Esophagus mucosa (tissue), 1 donor: ENCODE results near the gene GNG13. TPM values are rescaled to one million over a fixed set of nuclear protein-coding genes. Genes with fewer than 3 reads are reported as not detected.

Source experiments
- ATAC-seq: fragments of 200-7000 bp; cut with Tn5 transposase; one replicate; pipeline ENCODE4 v1.9.1; 2020
- total RNA-seq: library from RNA; stranded (reverse); gene quantifications from one replicate; pipeline ENCODE4 v1.2.4, GENCODE V29; 2023
- donor health status: DM: yes; HTN: yes; CAD: no.

GNG13 gene
- total RNA-seq, 1 donor from 2014 or later = not detected

DNA sequence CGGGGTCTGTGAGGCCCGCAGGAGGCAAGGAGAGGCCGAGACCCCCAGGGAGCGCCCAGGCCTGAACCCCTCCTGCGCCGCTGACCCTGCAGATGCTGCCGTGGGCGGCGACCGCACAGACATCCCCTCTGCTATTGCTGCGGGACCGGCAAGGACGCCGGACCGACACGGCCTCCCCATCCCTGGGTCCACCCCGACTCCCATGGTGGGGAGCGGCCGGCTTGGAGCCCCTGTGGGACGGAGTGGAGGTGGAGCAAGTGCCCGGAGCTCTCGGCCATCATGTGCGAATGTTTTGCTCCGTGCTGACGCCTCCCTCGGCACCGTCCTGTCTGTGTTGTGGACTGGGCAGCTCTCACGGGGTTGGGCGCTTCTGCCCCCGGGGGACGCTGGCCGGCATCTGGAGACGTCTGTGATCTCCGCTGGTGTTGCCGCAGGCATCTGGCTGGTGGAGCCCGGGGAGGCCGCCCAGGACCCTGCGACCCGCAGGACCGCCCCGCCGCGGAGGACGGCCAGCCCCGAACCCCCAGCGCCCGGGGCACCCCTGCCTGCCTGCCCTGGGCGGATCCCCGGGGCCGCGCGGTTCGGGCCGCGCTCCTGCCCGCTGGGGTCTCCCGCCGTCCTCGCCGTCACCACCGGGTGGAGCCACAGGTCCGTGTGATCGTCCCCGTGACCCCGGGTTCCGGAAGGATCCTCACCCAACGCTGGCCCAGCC, 12.8 kb upstream of the GNG13 start:
- no peak for ATAC-seq

DNA sequence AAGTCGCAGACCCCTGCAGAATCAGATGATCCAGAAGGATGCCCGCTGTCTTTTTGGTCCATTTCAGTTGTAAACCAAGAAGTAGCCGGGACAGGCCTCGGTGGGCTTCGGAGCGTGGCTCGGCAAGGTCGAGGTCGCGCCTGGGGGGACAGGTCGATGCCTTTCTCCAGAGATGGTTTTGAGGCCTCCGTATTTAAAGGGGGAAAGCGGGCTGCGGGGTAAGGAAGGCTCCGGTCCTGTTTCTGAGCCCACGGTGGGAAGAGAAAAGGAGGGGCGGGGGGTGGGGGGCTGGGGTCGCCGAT, 7.5 kb upstream of the GNG13 start:
- no peak for ATAC-seq

DNA sequence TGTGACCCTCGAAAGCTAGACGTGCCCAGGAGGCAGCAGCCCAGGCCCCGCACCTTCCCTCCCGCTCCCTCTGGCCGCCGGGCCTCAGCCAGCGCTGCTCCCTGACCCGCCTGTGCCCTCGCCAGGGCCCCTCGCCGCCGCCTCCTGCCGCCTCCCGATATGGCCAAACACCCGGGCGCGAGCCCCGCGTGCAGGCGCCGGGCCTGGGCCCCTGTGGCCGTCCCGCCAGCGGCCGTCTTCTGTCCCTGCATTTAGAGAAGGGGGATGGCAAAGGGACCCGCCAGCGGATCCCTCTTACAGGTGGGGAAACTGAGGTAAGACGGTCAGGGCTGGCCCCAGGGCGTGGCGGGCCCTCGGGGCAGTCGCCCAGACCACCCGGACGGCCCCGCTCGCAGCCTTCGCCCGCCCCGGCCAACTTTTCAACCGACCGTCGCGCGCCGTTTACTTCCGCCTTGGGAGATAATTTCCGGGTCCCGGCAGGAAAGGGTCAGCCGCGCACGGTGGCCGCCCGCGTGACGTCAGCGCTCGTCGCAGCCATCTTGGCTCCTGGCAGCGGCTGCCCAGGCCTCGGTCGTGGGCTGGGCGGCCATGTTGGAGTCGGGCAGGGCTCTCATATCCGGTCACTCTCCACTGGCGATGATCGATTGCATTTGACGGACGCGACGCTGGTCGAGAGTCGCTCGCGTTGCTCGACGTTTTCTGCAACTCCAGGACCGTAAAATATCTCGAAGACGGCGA, 7.0 kb upstream of the GNG13 start:
- ATAC-seq = peak; percentile 93

DNA sequence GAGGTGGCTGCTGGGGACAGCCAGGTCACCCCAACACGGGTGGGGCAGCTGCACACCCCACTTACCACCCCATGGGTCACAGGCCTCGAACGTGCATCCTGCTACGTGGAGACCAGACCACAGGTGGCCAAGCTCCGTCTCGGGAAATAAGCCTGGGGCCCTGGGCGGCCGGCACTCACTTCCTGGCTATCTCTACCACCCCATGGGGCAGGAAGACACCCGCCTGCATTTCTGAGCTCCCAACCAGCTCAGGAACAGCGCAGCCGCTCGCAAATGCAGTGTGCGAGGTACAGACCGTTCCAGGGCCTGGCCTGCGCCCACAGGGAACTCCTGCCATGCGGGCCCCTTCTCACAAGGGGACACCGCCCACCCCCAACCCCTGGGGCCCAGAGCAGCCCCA, 4.9 kb upstream of the GNG13 start:
- ATAC-seq = no peak

DNA sequence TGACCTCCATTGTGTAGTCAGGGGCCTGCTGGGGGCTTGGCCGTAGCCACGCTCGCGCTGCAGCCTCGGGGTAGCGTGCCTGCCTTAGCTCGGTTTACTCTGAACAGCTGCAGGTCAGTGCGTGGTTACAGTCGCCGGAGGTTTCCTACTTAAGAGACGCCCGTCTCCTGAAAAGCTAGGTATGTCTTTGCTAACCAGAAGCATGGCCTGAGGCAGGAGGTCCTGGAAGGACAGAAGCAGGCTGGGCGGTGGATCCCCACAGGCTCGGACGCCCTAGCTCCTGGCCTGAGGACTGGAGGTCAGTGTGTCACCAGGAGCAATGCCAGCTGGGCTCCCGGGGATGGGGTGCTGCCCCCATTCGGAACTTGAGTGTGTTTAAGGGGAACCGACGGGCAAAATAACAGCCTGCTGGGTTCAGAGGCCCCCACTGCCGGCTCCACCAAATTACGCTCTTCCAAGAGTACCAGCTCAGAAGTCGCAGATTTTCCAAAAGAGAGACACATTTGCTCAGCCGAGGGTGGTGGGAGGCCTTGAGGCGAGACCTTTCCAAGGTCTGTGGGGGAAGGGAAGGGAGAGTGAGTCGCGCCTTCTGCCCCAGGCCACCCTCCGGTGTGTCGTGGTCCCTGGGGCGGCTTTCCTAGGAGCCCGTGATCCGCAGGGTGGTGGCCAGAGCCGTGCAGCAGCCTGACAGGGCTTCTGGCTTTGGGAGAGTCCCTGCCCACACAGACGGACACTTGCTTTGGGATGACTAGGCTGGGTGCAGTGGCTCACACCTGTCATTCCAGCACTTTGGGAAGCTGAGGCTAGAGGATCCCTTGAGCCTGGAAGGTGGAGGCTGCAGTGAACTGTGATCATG, 3.9 kb upstream of the GNG13 start:
- ATAC-seq = no peak

DNA sequence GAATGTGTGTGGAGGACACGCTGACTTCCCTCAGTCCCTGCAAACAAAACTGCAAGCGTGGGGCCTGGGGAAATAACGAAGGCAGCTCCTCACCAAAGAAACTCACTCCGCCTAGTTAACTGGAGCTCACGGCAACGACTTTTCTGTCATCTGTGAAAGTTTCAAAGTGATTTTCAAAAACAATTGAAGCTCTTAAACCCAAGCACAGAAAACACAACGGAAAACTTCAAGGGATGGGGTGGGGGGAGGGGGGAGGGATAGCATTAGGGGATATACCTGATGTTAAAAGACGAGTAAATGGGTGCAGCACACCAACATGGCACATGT, 3.2 kb upstream of the GNG13 start:
- no peak for ATAC-seq

DNA sequence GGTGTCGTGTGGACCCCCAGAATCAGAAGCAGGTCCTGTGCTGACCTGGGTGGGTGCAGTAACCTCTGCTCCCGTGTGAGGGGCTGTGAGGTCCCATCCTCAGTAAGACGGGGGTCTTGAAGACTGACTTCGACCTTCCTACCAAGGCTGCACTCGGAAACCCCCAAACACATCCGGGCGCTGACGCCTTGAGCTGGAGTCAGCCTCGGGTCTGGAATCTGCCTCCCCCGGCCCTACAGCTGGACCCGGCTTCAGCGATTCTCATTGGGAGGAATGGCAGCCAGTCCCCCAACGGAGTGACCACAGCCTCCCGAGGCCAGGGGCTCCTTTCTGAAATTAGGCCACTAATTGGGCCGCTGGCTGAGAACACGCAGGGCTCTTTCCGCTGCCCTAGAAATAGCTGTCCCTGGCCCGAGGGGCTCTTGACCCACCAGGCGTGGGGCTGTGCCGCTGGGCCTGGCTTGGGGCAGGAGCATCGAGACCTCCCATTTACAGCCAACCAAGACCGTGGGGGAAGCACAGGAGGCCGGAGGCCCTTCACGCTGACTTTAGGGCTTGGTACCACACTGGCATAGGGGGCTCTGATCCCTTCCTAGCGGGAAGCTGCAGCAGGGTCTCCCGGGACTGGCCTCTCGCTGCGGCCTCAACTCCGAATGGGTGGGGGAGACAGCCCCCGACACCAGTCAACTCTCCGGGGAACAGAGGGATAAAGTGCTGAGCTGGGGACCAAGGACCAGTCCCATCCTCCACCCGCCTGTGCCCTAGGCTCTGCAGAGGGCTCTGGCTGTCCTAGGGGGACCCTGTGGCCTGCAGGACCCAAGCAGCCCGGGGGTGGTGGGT, 2.6 kb upstream of the GNG13 start:
- ATAC-seq = no peak

DNA sequence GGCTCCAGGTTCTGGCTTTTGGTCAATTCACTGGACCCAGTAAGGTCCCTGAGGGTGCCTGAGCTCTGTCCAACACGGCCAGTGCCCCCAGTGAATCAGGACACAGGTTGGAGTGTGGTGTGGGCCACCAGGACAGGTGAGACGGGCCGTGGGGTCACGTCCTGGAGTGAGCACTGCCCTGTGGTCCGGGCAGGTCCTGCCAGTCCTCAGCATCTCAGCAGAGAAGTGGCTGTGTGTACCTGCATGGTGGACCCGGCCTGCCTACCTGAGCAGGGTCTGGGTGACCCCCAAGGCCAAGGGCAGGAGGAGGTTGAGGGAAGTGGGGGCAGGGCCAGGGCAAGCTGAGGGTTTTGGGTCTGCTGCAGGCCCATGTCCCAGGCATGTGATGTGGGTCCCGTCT, 1.9 kb upstream of the GNG13 start:
- no peak for ATAC-seq

DNA sequence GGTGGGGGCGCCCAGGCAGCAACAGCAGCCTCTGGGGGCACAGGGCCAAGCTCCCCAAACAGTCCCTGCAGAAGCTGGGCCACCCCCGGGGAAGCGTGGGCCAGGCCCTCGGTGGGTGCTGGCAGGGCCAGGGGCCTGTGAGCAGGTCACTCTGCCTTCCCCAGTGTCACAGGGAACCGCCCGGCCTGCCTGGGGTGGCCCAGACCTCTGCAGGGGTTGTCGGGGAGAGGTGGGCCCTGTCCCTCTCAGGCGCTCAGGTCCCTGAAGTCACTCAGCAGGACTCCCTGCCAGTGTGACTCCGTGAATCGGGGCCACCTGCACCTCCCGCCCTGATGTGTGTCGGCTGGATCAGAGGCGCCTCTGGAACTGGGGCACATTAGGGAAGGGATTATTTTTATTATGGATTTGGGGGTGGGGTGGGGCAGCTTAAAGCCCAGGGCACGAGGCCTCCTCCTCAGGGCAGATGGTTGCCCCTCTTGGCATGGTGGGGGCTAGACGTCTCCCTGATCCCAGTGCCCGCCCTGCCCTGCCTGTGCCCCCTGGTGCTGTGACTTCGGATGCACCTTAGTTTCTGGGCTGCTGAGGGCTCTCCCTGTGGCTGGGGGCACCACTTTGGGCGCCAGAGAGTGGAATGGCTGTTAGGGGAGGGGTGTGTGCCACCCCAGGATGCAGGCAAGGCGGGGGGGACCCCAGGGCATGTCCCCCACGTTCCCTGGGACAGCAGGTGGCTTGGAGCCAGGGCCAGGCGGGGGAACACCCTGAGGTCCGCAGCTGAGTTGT, 1.2 kb upstream of the GNG13 start:
- ATAC-seq = no peak

DNA sequence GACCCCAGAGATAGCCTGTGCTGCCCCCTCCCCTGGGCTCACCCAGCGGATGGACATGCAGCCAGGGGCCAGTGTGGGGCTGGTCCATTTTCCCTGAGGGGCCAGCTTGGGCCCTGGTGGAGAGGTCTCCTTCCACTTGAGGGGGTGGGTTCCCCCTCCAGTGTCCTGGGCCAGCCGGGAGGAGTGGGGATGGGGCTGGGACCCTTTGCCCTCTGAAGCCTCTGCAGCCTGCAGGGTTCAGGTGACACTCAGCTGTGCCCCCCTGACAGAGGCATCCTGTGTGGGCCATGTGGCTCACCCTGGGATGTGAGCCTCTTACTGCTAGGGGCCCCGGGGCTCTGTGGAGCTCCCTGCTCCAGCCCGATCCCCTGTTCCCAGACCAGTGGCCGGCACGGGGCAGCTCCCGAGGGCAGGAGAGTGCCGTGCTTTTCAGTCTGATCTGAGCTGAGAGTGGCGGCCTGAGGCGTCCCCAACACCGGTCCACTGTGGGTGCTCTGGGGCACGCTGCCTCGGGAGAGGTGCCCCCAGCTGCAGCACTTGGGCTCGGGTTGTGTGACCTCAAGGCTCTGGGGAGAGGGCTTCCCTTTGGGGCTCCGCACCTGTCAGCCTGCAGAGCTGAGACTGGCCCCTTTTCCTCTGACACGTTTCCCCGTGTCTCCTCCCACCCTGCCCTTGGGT, 439 bp upstream of the GNG13 start:
- ATAC-seq = no peak

DNA sequence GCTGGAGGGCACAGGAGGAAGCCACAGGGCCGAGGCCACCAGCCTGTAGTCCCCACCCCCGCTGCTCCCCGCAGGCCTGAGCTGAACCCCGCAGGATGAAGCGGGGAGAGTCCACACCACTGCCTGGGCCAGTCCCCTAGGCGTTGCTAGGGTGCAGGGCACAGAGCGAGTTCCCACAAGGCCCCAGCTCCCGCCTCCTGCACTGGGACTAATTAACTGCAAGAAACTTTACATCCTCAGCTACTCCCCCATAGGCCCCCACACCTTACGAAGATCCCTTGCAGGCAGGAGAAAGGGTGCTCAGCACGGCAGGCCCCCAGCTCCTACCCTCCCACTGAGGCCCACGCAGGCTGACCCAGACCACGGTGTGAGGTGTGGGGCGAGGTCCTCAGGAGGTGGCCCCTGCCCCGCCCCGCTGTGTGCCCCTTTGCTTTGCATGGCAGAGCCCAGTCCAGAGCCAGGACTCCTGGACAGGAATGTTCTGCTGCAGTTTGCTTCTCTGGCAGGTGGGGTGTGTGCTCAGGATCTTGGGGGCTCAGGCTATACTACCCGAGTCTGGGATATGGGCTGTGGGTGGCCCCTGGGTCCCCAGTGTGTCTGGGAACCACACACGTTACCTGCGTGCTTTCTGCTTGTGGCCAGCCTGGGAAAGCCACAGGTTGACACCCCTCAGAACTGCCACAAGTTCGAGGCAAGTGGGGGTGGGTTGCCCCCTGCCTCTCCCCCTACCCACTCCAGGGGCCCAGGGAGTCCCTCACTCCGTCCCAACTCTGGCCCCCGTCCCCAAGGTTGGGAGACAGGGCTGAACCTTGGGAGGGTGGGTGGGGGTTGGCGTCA, 1.2 kb downstream of the GNG13 start:
- ATAC-seq = no peak

DNA sequence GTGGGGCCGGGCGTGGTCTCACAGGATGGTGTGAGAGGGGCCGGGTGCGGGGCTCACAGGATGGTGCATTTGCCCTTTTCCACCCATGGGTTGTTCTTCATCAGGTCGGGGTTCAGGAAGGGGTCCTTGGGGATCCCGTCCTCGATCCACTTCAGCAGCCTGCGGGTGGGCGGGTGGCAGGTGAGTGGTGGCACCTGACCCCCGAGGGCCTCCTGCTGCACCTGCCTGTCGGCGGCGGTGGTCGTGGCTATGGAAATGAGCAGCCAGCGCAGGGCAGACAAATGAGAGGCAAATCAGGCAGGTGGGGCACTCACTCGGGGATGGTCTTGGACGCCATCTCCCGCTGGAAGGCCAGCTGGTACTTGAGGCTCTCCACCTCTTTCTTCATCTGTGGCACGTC, 1.9 kb downstream of the GNG13 start:
- no peak for ATAC-seq

DNA sequence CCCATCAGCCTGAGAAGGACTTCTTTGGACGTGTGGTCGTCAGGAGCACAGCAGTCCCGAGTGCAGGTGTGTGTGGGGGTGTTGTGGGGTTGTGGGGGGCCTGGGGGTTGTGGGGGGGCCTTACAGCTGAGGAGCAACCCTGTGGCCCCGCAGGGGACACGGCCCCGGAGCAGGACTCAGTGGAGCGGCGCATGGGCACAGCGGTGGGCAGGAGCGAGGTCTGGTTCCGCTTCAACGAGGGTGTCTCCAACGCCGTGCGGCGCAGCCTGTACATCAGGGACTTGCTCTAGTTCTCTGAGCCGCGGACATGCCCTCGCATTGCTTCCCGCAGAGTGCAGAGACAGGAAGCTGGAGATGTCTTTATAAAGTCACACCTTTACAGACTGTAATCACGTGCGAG, 2.8 kb downstream of the GNG13 start:
- ATAC-seq = no peak

DNA sequence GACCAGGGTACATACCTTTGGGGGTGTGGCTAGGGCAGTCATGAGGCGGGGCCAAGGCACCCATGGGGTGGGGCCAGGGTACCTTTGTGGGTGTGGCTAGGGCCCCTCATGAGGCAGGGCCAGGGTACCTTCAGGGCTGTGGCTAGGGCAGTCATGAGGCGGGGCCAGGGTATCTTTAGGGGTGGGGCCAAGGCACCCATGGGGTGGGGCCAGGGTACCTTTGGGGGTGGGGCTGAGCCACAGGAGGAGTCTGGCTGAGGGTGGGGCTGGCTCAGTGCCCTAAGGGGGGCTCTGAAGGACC, 3.5 kb downstream of the GNG13 start:
- peak; percentile 5 for ATAC-seq

DNA sequence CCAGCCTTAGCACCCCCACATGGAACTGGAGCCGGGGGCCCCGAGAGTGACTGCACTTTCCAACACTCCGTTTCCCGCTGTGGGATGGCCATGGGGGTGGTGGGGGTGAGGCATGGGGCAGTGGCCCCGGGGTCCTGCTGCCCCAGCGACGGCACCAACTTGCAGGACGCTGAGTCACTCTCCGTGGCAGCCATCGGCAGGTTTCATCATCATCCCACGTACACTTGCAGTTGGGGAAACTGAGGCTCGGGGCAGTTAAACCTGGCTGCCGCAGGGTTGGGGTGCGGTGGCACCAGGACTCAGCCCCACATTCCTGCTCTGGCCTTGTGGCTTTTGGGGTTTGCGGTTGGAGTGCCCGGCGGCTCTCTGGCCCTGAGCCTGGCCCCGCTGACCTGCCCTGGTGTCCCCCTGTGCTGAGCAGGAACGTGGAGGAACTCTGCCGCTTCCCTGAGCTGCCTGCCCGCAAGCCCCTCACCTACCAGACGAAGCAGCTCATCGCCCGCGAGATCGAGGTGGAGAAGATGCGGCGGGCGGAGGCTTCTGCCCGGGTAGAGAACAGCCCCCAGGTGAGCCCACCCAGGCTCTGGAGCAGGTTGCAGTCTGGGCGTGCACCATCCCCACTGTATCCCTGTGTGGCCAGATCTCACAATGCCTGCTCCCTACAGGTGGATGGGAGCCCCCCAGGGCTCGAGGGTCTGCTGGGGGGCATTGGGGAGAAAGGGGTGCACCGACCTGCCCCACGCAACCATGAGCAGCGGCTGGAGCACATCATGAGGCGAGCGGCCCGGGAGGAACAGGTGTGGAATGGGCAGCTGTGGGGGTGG, 4.0 kb downstream of the GNG13 start:
- ATAC-seq = no peak

DNA sequence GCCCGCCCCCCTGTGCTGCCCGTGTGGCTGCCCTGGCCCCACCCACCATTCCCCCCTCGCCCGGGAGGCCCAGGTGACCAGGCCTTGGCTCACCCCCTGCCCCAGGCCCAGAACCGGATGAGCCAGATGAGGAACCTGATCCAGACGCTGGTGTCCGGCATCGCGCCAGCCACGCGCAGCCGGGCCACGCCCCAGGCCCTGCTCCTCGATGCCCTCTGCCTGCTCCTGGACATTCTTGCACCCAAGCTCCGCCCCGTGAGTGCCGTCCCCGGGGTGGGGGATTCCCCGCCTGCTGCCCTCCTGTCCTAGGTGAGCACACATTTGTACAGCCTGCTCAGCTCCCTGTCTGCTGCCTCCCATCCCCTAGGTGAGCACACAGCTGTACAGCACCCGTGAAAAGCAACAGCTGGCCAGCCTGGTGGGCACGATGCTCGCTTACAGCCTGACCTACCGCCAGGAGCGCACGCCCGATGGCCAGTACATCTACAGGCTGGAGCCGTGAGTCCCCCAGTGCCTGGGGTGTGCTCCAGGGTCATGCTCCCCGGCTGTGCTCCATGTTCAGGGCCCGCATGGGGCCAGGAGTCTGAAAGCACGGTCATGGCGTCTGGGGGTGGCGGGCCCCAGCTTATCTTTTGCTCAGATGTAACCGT, 4.8 kb downstream of the GNG13 start:
- ATAC-seq = peak; percentile 81

DNA sequence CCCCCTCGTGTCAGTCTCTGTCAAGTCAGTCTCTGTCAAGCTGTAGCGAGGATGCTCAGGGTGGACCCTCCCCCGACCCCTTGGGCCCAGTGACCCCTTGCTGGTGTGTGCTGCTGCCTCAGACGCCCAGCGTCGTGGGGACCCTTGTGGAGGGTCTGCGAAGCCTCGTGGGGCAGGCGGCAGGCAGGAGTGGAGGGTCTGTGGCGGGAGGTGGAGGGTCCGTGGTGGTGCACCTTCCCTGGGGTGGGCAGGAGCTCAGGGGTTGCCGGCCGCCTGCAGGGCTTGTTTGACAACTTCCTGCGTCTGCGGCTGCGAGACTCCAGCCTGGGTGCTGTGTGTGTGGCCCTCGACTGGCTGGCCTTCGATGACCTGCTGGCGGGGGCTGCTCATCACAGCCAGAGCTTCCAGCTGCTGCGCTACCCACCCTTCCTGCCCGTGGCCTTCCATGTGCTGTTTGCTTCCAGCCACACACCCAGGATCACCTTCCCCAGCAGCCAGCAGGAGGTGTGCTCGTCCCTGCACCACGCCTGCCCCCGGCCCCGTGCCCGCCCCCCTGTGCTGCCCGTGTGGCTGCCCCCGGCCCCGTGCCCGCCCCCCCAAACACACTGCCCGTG, 5.6 kb downstream of the GNG13 start:
- ATAC-seq = no peak

DNA sequence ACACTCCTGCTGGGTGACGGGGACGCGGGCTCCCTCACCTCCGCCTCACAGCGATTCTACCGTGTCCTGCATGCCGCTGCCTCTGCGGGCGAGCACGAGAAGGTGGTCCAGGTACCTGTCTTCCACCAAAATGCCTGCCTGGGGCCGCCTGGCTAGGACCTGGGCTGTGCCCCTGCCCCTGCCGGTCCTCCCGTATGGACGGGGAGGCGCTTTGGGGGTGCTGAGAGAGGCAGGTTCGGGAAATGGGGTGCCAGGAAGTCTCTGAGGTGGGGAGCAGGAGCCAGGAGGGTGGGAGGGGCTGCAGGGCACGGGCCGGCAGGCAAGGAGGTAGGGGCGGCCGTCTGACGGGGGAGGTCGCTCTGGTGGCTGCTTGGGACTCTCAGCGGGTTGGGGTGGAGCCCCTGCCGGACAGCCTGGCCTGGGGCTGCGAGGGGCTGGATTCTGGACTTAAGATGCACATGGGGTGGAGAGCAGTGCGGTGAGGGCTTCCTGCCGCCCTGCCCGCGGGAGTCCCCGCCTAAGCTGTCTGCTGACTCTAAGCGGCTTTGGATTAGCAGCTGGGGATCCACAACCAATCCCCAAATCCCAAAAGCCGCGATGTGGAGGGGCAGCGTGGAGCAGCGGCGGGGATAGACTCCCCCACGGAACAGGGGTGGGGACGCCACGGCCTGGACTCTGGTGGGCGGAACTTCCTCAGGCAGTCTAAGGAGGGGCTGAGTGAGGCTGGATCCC, 6.3 kb downstream of the GNG13 start:
- ATAC-seq = no peak
